HG02798 (cell line): ENCODE measurements around the gene TNXB.
"Not testable (repeated sequence)": the region's sequence is repeated elsewhere in the genome, so short reads cannot be mapped to it uniquely, and the experiment has no call there.

Experiments used
- ATAC-seq: cut with Tn5 transposase; IDR thresholded peaks from one replicate; pipeline ENCODE4 v1.9.1; 2021; ENCODE audit warnings: mild to moderate bottlenecking; ENCODE audit not compliant: unreplicated experiment, poor library complexity

Gene TNXB

GRCh38 chr6:32112431-32112980, 3.4 kb upstream of the TNXB start:
- ATAC-seq: no peak

- ATAC-seq: no peak
These were observed 2.4 kb upstream of the TNXB start for GRCh38 chr6:32111424-32112066.

GRCh38 chr6:32110632-32111031, 1.5 kb upstream of the TNXB start:
- no peak for ATAC-seq

- ATAC-seq: no peak
These were observed 625 bp upstream of the TNXB start for GRCh38 chr6:32109765-32110160.

GRCh38 chr6:32108727-32109113, 418 bp downstream of the TNXB start:
- ATAC-seq: no peak

- ATAC-seq: no peak
These were observed 977 bp downstream of the TNXB start for GRCh38 chr6:32108094-32108627.

GRCh38 chr6:32107406-32107805, 1.7 kb downstream of the TNXB start:
- no peak for ATAC-seq

- no peak for ATAC-seq
These were observed 3.7 kb downstream of the TNXB start for GRCh38 chr6:32105433-32105832.

GRCh38 chr6:32102255-32102654, 6.9 kb downstream of the TNXB start:
- no peak for ATAC-seq

- ATAC-seq: not testable (repeated sequence)
These were observed 8.9 kb downstream of the TNXB start for GRCh38 chr6:32100251-32100650.

GRCh38 chr6:32097364-32097763, 11.8 kb downstream of the TNXB start:
- ATAC-seq: no peak

GRCh38 chr6:32096394-32097258, 12.5 kb downstream of the TNXB start:
- no peak for ATAC-seq

GRCh38 chr6:32096087-32096393, 13.1 kb downstream of the TNXB start:
- no peak for ATAC-seq

- no peak for ATAC-seq
These were observed 13.6 kb downstream of the TNXB start for GRCh38 chr6:32095338-32096086.

GRCh38 chr6:32092760-32093497, 16.2 kb downstream of the TNXB start:
- ATAC-seq: no peak

GRCh38 chr6:32089082-32089828, 19.9 kb downstream of the TNXB start:
- ATAC-seq: no peak

- no peak for ATAC-seq
These were observed 20.6 kb downstream of the TNXB start for GRCh38 chr6:32088487-32089049.

GRCh38 chr6:32087574-32088486, 21.3 kb downstream of the TNXB start:
- ATAC-seq: no peak
